Measurements from ENCODE around the gene SRRM4.
"Not testable (repeated sequence)": the region's sequence is repeated elsewhere in the genome, so short reads cannot be mapped to it uniquely, and the experiment has no call there.

SRRM4 gene

GRCh38 chr12:119071176-119071575 is 89.8 kb downstream of the SRRM4 start:
- no peak for DNase-seq (ENCODE audit: low read depth in 2 of 2)

- DNase-seq (ENCODE audit: low read depth in 2 of 2), result no peak
These were observed 90.4 kb downstream of the SRRM4 start for GRCh38 chr12:119071638-119072231.

- DNase-seq (ENCODE audit: low read depth in 2 of 2), result no peak
These were observed 91.1 kb downstream of the SRRM4 start for GRCh38 chr12:119072440-119072839.

- no peak for DNase-seq (ENCODE audit: low read depth in 2 of 2)
These were observed 94.0 kb downstream of the SRRM4 start for GRCh38 chr12:119075222-119075787.

GRCh38 chr12:119075918-119076317 is 94.6 kb downstream of the SRRM4 start:
- no peak for DNase-seq (ENCODE audit: low read depth in 2 of 2)

GRCh38 chr12:119079530-119079929 is 98.2 kb downstream of the SRRM4 start:
- DNase-seq (ENCODE audit: low read depth in 2 of 2), result no peak

GRCh38 chr12:119082016-119082415 is 100.7 kb downstream of the SRRM4 start:
- DNase-seq (ENCODE audit: low read depth in 2 of 2), result no peak

GRCh38 chr12:119082496-119082895 is 101.2 kb downstream of the SRRM4 start:
- no peak for DNase-seq (ENCODE audit: low read depth in 2 of 2)

- DNase-seq (ENCODE audit: low read depth in 2 of 2), result no peak
These were observed 107.5 kb downstream of the SRRM4 start for GRCh38 chr12:119088685-119089379.

GRCh38 chr12:119089380-119090013 is 108.2 kb downstream of the SRRM4 start:
- DNase-seq (ENCODE audit: low read depth in 2 of 2), result no peak

GRCh38 chr12:119090276-119090675 is 108.9 kb downstream of the SRRM4 start:
- no peak for DNase-seq (ENCODE audit: low read depth in 2 of 2)

GRCh38 chr12:119090865-119091264 is 109.5 kb downstream of the SRRM4 start:
- DNase-seq (ENCODE audit: low read depth in 2 of 2), result no peak

GRCh38 chr12:119096429-119097202 is 115.3 kb downstream of the SRRM4 start:
- DNase-seq (ENCODE audit: low read depth in 2 of 2), result no peak

- no peak for DNase-seq (ENCODE audit: low read depth in 2 of 2)
These were observed 119.6 kb downstream of the SRRM4 start for GRCh38 chr12:119100933-119101332.

- no peak for DNase-seq (ENCODE audit: low read depth in 2 of 2)
These were observed 120.9 kb downstream of the SRRM4 start for GRCh38 chr12:119102274-119102673.

- no peak for DNase-seq (ENCODE audit: low read depth in 2 of 2)
These were observed 121.4 kb downstream of the SRRM4 start for GRCh38 chr12:119102714-119103113.

GRCh38 chr12:119104969-119105368 is 123.6 kb downstream of the SRRM4 start:
- DNase-seq (ENCODE audit: low read depth in 2 of 2), result not testable (repeated sequence)

GRCh38 chr12:119113496-119113986 is 132.2 kb downstream of the SRRM4 start:
- no peak for DNase-seq (ENCODE audit: low read depth in 2 of 2)

- DNase-seq (ENCODE audit: low read depth in 2 of 2), result no peak
These were observed 133.0 kb downstream of the SRRM4 start for GRCh38 chr12:119114294-119114693.

GRCh38 chr12:119115296-119115905 is 134.1 kb downstream of the SRRM4 start:
- peak in 1 of 2 experiments; percentile 2 for DNase-seq (ENCODE audit: low read depth in 2 of 2)

GRCh38 chr12:119117936-119118335 is 136.6 kb downstream of the SRRM4 start:
- no peak for DNase-seq (ENCODE audit: low read depth in 2 of 2)

Data from fibroblast of skin of left biceps (primary cell).